Spleen (tissue), 11 donors: ENCODE measurements around the gene SLCO4A1. TPM values are rescaled to one million over a fixed set of nuclear protein-coding genes. Genes with fewer than 3 reads are reported as not detected.

Source experiments
- DNase-seq: peaks from one replicate; pipeline ENCODE4 v3.0.0-alpha.2; 2020
- H3K27ac ChIP-seq, 8 donors: fragments of 200-600 bp; sonication (generic) in 7 of 8; 1 replicate in 4 of 8; 2 replicates in 4 of 8; pipeline versions ENCODE4 v1.5.0 to v1.8.0; 2016 to 2021; ENCODE audit warnings: inconsistent platforms in 4 of 8, mild to moderate bottlenecking in 4 of 8, moderate library complexity in 1 of 8
- H3K27me3 ChIP-seq, 7 donors: fragments of 200-600 bp; sonication (generic) in 6 of 7; replicated peaks in 1 of 7; 1 replicate in 4 of 7; 2 replicates in 3 of 7; pipeline versions ENCODE4 v1.5.0 to v1.8.0; 2016 to 2021; ENCODE audit warnings: inconsistent platforms in 3 of 7, mild to moderate bottlenecking in 1 of 7
- H3K36me3 ChIP-seq, 6 donors: fragments of 200-600 bp; sonication (generic) in 5 of 6; 1 replicate in 4 of 6; 2 replicates in 2 of 6; pipeline versions ENCODE4 v1.5.0 to v1.8.0; 2016 to 2021; ENCODE audit warnings: inconsistent platforms in 2 of 6
- H3K4me1 ChIP-seq, 6 donors: fragments of 200-600 bp; sonication (generic) in 5 of 6; 1 replicate in 3 of 6; 2 replicates in 3 of 6; pipeline versions ENCODE4 v1.5.0 to v1.8.0; 2016 to 2021; ENCODE audit warnings: inconsistent platforms in 3 of 6
- H3K4me3 ChIP-seq, 8 donors: fragments of 200-600 bp; sonication (generic) in 7 of 8; 1 replicate in 4 of 8; 2 replicates in 4 of 8; pipeline versions ENCODE4 v1.5.0 to v1.8.0; 2016 to 2021; ENCODE audit warnings: inconsistent platforms in 4 of 8, mild to moderate bottlenecking in 4 of 8, moderate library complexity in 2 of 8
- H3K9me3 ChIP-seq, 8 donors: fragments of 200-600 bp; sonication (generic) in 7 of 8; 1 replicate in 4 of 8; 2 replicates in 4 of 8; pipeline versions ENCODE4 v1.5.0 to v1.8.0; 2016 to 2021; ENCODE audit warnings: inconsistent platforms in 4 of 8
- CTCF ChIP-seq, 11 experiments: fragments of 200-600 bp in 7 of 11; fragments of 450-650 bp in 4 of 11; sonication (generic) in 4 of 11; IDR thresholded peaks in 8 of 11; conservative IDR thresholded peaks in 3 of 11; 1 replicate in 7 of 11; 2 replicates in 4 of 11; pipeline versions ENCODE4 v1.4.0 to v1.8.0; 2016 to 2021; ENCODE audit warnings: antibody characterized with exemption in 11 of 11, inconsistent platforms in 4 of 11, mild to moderate bottlenecking in 1 of 11
- POLR2A ChIP-seq, 3 donors: fragments of 450-650 bp; IDR thresholded peaks; one replicate each; pipeline ENCODE4 v1.5.1; 2017; ENCODE audit warnings: antibody characterized with exemption in 3 of 3, mild to moderate bottlenecking in 1 of 3
- POLR2AphosphoS5 ChIP-seq, 3 donors: sonication (generic); formaldehyde crosslinking; IDR thresholded peaks; one replicate each; pipeline ENCODE4 v1.5.1; 2017; ENCODE audit warnings: antibody characterized with exemption in 3 of 3
- WGBS, 5 donors: extraction: QIAGEN DNeasy Blood & Tissue Kit in 3 of 5; methylation state at CpG; one replicate each; pipeline versions ENCODE4 v1.1.5 to v1.1.7; 2013 to 2018; 5-methylcytosine and 5-hydroxymethylcytosine counted together
- intact Hi-C: fragments of 100-400 bp; cut with DNase I; formaldehyde crosslinking; loops from one replicate; pipeline ENCODE4 v1.15.0; 2023; ENCODE audit warnings: low total_unique reads
- polyA plus RNA-seq, 3 donors: library from polyadenylated mRNA; stranded (reverse); fragments of 200-250 nt; gene quantifications; one replicate each; pipeline ENCODE4 v1.2.1, GENCODE V29; 2013
- total RNA-seq, 7 donors: library from RNA; depleted of rRNA in 3 of 7; stranded (reverse); fragments of >200 nt in 3 of 7; fragmentation: NEBNext Ultra II Directional in 4 of 7; extraction: Animal tissue kit (Norgen Biotek cat#: 25700) in 4 of 7; gene quantifications; one replicate each; pipeline versions ENCODE4 v1.1.0 to v1.2.1, GENCODE V29; 2016 to 2021
- donor health status: healthy with polysubstance abuse.
- donor health status: DM: no; HTN: no; CAD: no; lungs with moderate emphysema.
- donor health status: DM: no; HTN: no; CAD: no.
- donor health status: Bipolar disorder and iron deficiency.
- donor health status: healthy.
- donor health status: DM: no; HTN: no; CAD: no.
- donor health status: DM: yes; HTN: yes; CAD: no.

The SLCO4A1 gene
- total and polyA plus RNA-seq, 10 donors: 2.9 to 16.3 (median 7.0) TPM

DNA sequence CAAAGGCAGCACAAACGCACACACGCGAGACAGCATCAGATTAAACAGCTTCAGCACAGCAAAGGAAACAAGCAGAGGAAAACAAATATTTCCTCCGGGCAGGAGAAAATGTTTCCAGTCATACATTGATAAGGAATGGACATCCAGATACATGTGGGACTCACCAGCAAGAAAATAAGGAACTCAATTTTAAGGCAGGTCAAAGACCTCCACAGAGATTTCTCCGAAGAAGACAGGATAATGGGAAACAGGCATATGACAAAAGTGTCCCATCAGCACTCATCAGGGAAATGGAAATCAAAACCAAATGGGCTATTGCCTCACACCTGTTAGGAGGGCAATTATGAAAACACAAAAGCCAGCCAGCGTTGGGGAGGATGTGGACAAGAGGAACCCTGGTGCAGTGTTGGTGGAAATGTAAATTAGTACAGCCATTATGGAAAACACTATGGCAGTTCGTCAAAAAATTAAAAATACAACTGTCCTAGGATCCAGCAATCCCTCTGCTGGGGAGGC is 9.7 kb upstream of the SLCO4A1 start:
- H3K27ac ChIP-seq: no peak overlapping the region
- WGBS, 5 donors: 50 to 59% (median 54%) methylated on average over 7 of the region's 7 CpGs
- peaks cover 0 to 33% (median 0%) of the 10 kb centered on the region in 7 donors for H3K27me3 ChIP-seq
- DNase-seq: no peak
- H3K4me1 ChIP-seq: peaks cover 0 to 29% (median 10%) of the 10 kb centered on the region in 6 donors
- intact Hi-C loops: no loop called here
- no peak for TF ChIP-seq POLR2A (IDR thresholded peaks at IDR 0.05)
- TF ChIP-seq POLR2AphosphoS5 (IDR thresholded peaks at IDR 0.05): no peak
- TF ChIP-seq CTCF (IDR thresholded peaks at IDR 0.05 in 8 of 11, conservative IDR thresholded peaks at IDR 0.05 in 3 of 11): no peak
- H3K9me3 ChIP-seq: no peaks in the 10 kb centered on the region
- H3K4me3 ChIP-seq: no peak overlapping the region
- no peaks in the 10 kb centered on the region for H3K36me3 ChIP-seq

DNA sequence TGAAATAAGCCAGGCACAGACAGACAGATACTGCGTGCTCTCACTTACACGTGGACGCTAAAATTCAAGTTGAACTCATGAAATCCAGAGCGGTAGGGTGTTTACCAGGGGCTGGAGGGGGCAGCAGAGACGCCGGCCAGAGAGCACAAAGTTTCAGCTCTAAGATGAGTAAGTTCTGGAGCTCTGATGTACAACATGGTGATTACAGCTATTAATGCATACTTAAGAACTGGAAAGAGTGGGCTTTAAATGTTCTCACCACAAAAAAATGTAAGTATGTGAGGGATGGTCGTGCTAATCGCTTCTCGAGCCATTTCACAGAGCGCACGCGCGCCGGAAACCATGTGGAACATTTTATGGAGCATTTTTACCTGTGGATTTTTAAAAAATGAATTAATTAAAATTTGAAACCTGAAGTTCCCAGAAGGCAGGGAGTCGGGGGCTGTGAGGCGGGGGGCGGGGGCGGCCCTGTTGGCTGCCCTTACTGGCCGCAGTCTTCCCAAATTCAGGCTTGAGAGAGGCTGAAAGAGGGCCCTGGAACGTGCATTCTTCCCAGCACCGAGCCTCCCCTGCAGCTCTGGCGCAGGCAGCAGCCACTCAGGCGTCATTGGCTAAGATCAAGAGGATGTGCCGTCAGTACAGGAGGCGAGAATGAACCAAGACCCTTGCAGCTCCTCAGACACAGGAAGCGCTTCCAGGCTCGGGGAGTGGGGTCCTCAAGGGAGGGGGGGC is 8.5 kb upstream of the SLCO4A1 start:
- Histone ChIP-seq H3K4me1 (peaks cover 0 to 19% (median 5%) of the 10 kb centered on the region in 6 donors), H3K36me3 (no peaks in the 10 kb centered on the region), H3K9me3 (no peaks in the 10 kb centered on the region), H3K4me3 (no peak overlapping the region), H3K27me3 (peaks cover 0 to 42% (median 0%) of the 10 kb centered on the region in 7 donors), H3K27ac (no peak overlapping the region)
- DNase-seq: no peak
- intact Hi-C loops: no loop called here
- 75 to 81% (median 80%) methylated on average over 25 to 27 of the region's 27 CpGs for WGBS, 5 donors
- no peak for TF ChIP-seq CTCF (IDR thresholded peaks at IDR 0.05 in 8 of 11, conservative IDR thresholded peaks at IDR 0.05 in 3 of 11)
- no peak for TF ChIP-seq POLR2AphosphoS5 (IDR thresholded peaks at IDR 0.05)
- no peak for TF ChIP-seq POLR2A (IDR thresholded peaks at IDR 0.05)

GRCh38 chr20:62634330-62634967 is 7.9 kb upstream of the SLCO4A1 start:
- peaks cover 0 to 18% (median 4%) of the 10 kb centered on the region in 6 donors for H3K4me1 ChIP-seq
- intact Hi-C loops: no loop called here
- no peak for DNase-seq
- H3K36me3 ChIP-seq: no peaks in the 10 kb centered on the region
- 89 to 92% (median 90%) methylated on average over 10 to 17 of the region's 17 CpGs for WGBS, 5 donors
- no peak for TF ChIP-seq CTCF (IDR thresholded peaks at IDR 0.05 in 8 of 11, conservative IDR thresholded peaks at IDR 0.05 in 3 of 11)
- TF ChIP-seq POLR2A (IDR thresholded peaks at IDR 0.05): no peak
- TF ChIP-seq POLR2AphosphoS5 (IDR thresholded peaks at IDR 0.05): no peak
- H3K4me3 ChIP-seq: no peak overlapping the region
- peaks cover 0 to 44% (median 0%) of the 10 kb centered on the region in 7 donors for H3K27me3 ChIP-seq
- no peaks in the 10 kb centered on the region for H3K9me3 ChIP-seq
- no peak overlapping the region for H3K27ac ChIP-seq

- Histone ChIP-seq H3K36me3 (no peaks in the 10 kb centered on the region), H3K27me3 (peaks cover 0 to 46% (median 0%) of the 10 kb centered on the region in 7 donors), H3K27ac (no peak overlapping the region), H3K9me3 (no peaks in the 10 kb centered on the region), H3K4me1 (peaks cover 0 to 18% (median 4%) of the 10 kb centered on the region in 6 donors), H3K4me3 (no peak overlapping the region)
- no peak for TF ChIP-seq CTCF (IDR thresholded peaks at IDR 0.05 in 8 of 11, conservative IDR thresholded peaks at IDR 0.05 in 3 of 11)
- no peak for TF ChIP-seq POLR2AphosphoS5 (IDR thresholded peaks at IDR 0.05)
- no peak for DNase-seq
- intact Hi-C loops: no loop called here
- WGBS, 5 donors: 89 to 92% (median 91%) methylated on average over 15 of the region's 15 CpGs
These were observed 7.1 kb upstream of the SLCO4A1 start for GRCh38 chr20:62635232-62635631.
